K562 (cell line): ENCODE measurements around the gene RNF121. TPM values are rescaled to one million over a fixed set of nuclear protein-coding genes. Genes with fewer than 3 reads are reported as not detected.

ENCODE experiments used
- ATF6 ChIP-seq: sonication (generic); formaldehyde crosslinking; IDR thresholded peaks from 2 replicates; pipeline ENCODE4 v1.4.0; 2020; ENCODE audit warnings: mild to moderate bottlenecking, missing genetic modification reagents
- CBX3 ChIP-seq, 2 experiments: IDR thresholded peaks; 1 replicate in 1 of 2; 2 replicates in 1 of 2; pipeline ENCODE4 v1.6.1; 2012; ENCODE audit warnings: inconsistent platforms in 2 of 2, low read length in 2 of 2, borderline replicate concordance in 1 of 2, control low read depth in 1 of 2
- ESRRB ChIP-seq: fragments of 250-450 bp; sonication (Bioruptor Pico); IDR thresholded peaks from 2 replicates; pipeline ENCODE4 v1.5.0; 2020; ENCODE audit warnings: mild to moderate bottlenecking, moderate library complexity, borderline replicate concordance
- GTF2B ChIP-seq: IDR thresholded peaks from 2 replicates; pipeline ENCODE4 v1.6.1; 2011; ENCODE audit not compliant: insufficient read length; ENCODE audit errors: extremely low read depth
- GTF3C2 ChIP-seq: IDR thresholded peaks from 3 replicates; pipeline ENCODE4 v1.6.1; 2011; ENCODE audit warnings: borderline replicate concordance, mild to moderate bottlenecking, moderate library complexity; ENCODE audit not compliant: insufficient read length; ENCODE audit errors: extremely low read depth
- HNRNPLL ChIP-seq: fragments of 200-400 bp; formaldehyde crosslinking; IDR thresholded peaks from 2 replicates; pipeline ENCODE4 v1.6.1; 2017; ENCODE audit warnings: low read length, low read depth, mild to moderate bottlenecking; ENCODE audit not compliant: poor library complexity, severe bottlenecking
- MCM2 ChIP-seq: fragments of 450-650 bp; IDR thresholded peaks from 2 replicates; pipeline ENCODE4 v1.6.1; 2017; ENCODE audit warnings: low read depth, mild to moderate bottlenecking
- MCM3 ChIP-seq: fragments of 450-650 bp; IDR thresholded peaks from 2 replicates; pipeline ENCODE4 v1.6.1; 2016
- MTA3 ChIP-seq: fragments of 450-650 bp; formaldehyde crosslinking; IDR thresholded peaks from 2 replicates; pipeline ENCODE4 v1.6.1; 2017; ENCODE audit warnings: mild to moderate bottlenecking, borderline replicate concordance
- PRPF4 ChIP-seq: fragments of 200-400 bp; formaldehyde crosslinking; IDR thresholded peaks from one replicate; pipeline ENCODE4 v1.6.1; 2017; ENCODE audit warnings: low read length, low read depth, mild to moderate bottlenecking; ENCODE audit not compliant: insufficient read depth, poor library complexity, severe bottlenecking
- RBM15 ChIP-seq: fragments of 200-400 bp; formaldehyde crosslinking; IDR thresholded peaks from 2 replicates; pipeline ENCODE4 v1.6.1; 2018; ENCODE audit warnings: mild to moderate bottlenecking, low read length, moderate library complexity; ENCODE audit not compliant: insufficient read depth
- STAG1 ChIP-seq: sonication (generic); formaldehyde crosslinking; IDR thresholded peaks from 2 replicates; pipeline ENCODE4 v1.5.0; 2020; ENCODE audit warnings: missing genetic modification reagents, borderline replicate concordance
- XRCC5 ChIP-seq: fragments of 200-400 bp; formaldehyde crosslinking; IDR thresholded peaks from 2 replicates; pipeline ENCODE4 v1.6.1; 2017; ENCODE audit warnings: low read depth, mild to moderate bottlenecking, low read length
- ZNF124 ChIP-seq: sonication (generic); formaldehyde crosslinking; IDR thresholded peaks from 2 replicates; pipeline ENCODE4 v1.8.1; 2022; ENCODE audit warnings: missing genetic modification reagents
- ZNF384 ChIP-seq: IDR thresholded peaks from 2 replicates; pipeline ENCODE4 v1.6.1; 2012; ENCODE audit warnings: low read depth, low read length, improper control_type of control experiment
- ZNF449 ChIP-seq: fragments of 250-450 bp; sonication (Bioruptor Pico); IDR thresholded peaks from 2 replicates; pipeline ENCODE4 v1.8.0; 2022; ENCODE audit warnings: moderate library complexity, mild to moderate bottlenecking, inconsistent platforms
- ZNF551 ChIP-seq: fragments of 250-450 bp; sonication (Bioruptor Pico); IDR thresholded peaks from 2 replicates; pipeline ENCODE4 v1.5.0; 2021; ENCODE audit warnings: mild to moderate bottlenecking, moderate library complexity
- ZNF707 ChIP-seq: fragments of 250-450 bp; sonication (Bioruptor Pico); conservative IDR thresholded peaks from 2 replicates; pipeline ENCODE4 v1.8.0; 2022; ENCODE audit warnings: inconsistent platforms, mild to moderate bottlenecking, moderate library complexity
- ZNF764 ChIP-seq: fragments of 250-450 bp; sonication (Bioruptor Pico); IDR thresholded peaks from 2 replicates; pipeline ENCODE4 v1.4.0; 2020; ENCODE audit warnings: low read depth, mild to moderate bottlenecking, moderate library complexity
- polyA plus RNA-seq, 8 experiments: library from polyadenylated mRNA; depleted of rRNA in 4 of 8; stranded (reverse) in 5 of 8; unstranded in 3 of 8; fragments of >200 nt; fragmentation: Nextera tagmentation in 2 of 8; fragmentation: Illumina TruSeq in 1 of 8; extraction: Ambion mirVana in 2 of 8; extraction: Trizol in 1 of 8; gene quantifications; 2 replicates each; pipeline versions ENCODE4 v1.2.1 to v1.2.3, GENCODE V29; 2011 to 2014; ENCODE audit warnings: inconsistent platforms in 1 of 8, missing spikeins in 1 of 8
- total RNA-seq, 7 experiments: library from RNA; depleted of rRNA in 6 of 7; stranded (reverse); fragments of >200 nt in 6 of 7; fragmentation: Illumina TruSeq in 2 of 7; extraction: Trizol in 2 of 7; gene quantifications; 2 replicates each; pipeline versions ENCODE4 v1.2.1 to v1.2.3, GENCODE V29; 2011 to 2021; ENCODE audit warnings: low replicate concordance in 1 of 7

RNF121 gene
- total and polyA plus RNA-seq, 9 of the 15 experiments (the other 6 are each of a cell fraction or from before 2014, with no cell fraction given) = 8.0 to 63.4 (median 20.5) TPM

GRCh38 chr11:71927820-71928736 is 768 bp upstream of the RNF121 start, which contains the start of gene XNDC1N (continued):
- TF ChIP-seq GTF3C2 (no peak), ZNF551 (CRISPR knock-in tag) (no peak), CBX3 (IDR thresholded peaks at IDR 0.05; ENCODE audit: borderline replicate concordance in 1 of 2, low read length in 2 of 2) (peak in 1 of 2 experiments; percentile 59; a peak in 1 of 3 replicates), ZNF384 (no peak), ZNF707 (CRISPR knock-in tag) (no peak), MCM3 (no peak), PRPF4 (no peak), ZNF764 (CRISPR knock-in tag) (no peak), ATF6 (CRISPR knock-in tag) (no peak), ESRRB (CRISPR knock-in tag) (no peak), ZNF124 (CRISPR knock-in tag) (no peak), GTF2B (peak; percentile 25), HNRNPLL (no peak), MTA3 (0 out of 2 replicates have a peak, but pooled peaks have one; percentile 25), XRCC5 (no peak), STAG1 (no peak), ZNF449 (CRISPR knock-in tag) (no peak), RBM15 (no peak), MCM2 (no peak)
